HG02642 (cell line): ENCODE results near the gene RPN1.
A peak's percentile ranks its signal among the peaks of the same experiment; 100 is the strongest.
"Not testable (repeated sequence)": the region's sequence is repeated elsewhere in the genome, so short reads cannot be mapped to it uniquely, and the experiment has no call there.

Experiments
- ATAC-seq: cut with Tn5 transposase; IDR thresholded peaks from one replicate; pipeline ENCODE4 v1.9.1; 2021; ENCODE audit warnings: mild to moderate bottlenecking; ENCODE audit not compliant: unreplicated experiment, poor library complexity

The RPN1 gene

DNA sequence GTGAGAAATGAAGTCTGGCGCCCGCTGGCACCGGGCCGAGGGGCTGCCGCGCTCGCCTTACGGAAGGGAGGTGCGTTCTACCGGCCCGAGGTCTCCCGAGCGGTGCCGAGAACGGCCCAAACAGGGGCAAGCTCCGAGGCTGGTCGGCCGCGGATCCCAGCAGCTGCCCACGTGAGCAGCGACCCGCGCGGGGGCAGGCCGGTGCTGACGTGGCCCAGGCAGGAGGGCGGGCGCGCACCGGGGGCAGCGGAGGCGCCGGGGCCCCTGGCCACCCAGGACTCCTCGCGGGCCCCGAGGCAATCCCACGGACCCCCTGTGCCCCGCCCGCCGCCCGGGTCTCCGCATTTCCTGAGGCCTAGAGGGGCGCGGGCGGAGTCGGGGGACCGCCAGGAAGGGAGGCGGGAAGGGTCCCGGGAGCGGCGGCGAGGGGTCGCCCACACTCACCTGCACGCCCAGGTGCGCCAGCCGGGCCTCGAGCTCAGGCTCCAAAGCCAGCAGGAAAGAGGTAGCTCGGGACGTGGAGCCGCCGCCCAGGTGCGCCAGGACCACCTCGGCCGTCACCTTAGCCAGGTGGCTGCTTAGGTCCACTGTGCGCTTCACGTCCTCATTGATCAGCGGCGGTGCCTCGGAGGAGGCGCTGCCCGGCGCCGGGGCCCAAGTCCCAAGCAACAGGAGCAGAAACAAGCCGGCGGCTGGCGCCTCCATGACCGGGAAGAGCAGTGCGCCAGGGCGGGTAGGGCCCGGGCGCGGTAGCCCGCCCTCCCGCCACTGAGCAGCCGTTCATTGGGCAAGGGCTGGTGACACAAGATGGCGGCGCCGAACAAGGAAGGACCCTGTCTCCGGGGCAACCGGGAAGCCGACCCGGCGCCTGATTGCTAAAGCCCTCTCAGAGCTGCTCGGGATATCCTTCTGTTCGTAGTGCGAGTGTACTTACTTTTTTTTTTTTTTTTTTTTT is at the start of gene RPN1:
RPN1 (minus strand) TSS at position 723 of the 955 bp plus-strand sequence; CDS start at position 705, 18 bp downstream.
- ATAC-seq, result peak; percentile 96

DNA sequence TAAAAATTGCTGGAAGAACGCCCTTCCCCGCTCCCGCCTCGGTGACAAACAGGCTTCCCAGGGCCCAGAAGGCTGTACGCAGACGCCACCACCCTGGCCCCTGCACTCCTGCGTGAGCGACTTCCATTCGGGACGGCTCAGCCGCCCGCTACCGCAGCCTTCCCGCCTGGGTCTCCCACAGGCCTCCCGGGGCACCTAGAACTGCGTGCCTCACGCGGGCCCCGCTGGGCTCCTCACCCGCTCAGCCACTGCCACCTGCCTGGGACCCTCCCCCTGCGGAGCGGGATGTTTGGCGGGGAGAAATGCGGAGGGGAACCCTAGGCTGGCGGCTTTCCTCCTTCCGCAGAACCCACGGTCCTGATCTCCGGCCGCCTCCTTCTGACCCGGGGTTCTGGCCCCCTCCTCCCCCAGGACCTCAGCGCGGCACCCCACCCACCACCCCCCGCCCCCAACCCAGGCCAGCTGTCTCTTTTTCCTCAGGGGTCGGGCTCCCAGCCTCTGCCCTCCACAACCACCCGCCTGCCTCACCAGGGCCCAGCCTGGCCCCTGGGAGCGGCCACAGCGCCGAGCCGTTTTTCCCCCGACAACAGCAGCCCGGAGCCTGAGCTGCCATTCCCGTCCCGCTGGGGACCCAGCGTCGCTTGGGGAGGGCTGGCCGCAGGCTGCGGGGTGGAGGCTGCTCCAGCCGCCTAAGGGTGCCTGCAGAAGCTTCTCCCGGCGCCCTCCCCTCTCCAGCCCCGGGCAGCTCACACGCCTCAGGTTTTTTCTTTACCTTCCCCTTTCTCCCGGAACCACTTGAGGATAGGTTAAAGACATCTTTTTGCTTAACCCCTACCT is 47.8 kb upstream of the RPN1 start:
- ATAC-seq, result no peak

DNA sequence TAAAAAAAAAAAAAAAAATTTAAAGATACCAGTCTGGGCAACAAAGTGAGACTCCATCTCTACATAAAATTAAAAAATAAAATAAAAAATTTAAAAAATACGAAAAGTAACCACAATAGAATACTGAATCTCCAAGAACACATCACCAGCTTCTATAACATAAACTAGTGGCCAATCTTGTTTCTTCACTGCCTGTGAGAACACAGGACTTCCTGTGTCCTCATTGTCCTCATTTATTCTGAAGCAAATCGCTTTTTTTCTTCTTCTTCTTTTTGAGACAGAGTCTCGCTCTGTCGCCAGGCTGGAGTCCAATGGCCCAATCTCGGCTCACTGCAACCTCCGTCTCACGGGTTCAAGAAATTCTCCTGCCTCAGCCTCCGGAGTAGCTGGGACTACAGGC is 46.7 kb upstream of the RPN1 start:
- no peak for ATAC-seq

DNA sequence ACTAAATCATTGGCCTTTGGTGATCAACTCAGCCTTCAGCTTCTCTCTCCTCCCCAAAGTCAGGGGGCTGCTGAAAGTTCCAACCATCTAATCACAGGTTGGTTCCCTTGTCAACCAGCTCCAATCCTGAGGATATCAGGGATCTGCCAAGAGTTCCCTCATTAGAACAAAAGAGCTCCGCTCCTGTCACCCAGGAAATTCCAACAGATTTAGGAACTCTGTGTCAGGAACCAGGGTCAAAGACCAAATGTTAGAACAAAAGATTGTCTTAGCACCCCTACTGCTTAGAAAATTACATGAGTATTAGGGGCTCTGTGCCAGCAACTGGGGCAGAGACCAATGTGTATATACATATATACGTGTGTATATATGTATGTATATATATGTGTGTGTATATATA is 43.1 kb upstream of the RPN1 start:
- no peak for ATAC-seq

DNA sequence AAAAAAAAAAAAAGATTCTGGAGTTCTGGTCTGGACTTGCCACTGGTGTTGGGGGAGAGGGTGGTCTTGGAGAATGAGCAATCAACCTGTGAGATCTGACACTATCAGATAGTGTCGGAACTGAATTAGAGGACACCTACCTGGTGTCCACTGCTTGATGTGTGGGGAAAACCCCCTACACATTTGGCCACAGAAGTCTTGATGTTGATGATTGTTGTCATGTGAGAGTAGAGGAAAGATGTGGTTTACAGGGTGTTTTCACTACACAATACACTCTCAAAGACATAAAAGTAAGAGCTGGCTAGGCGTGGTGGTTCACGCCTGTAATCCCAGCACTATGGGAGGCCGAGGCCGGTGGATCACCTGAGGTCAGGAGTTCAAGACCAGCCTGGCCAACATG is 38.4 kb upstream of the RPN1 start:
- no peak for ATAC-seq

DNA sequence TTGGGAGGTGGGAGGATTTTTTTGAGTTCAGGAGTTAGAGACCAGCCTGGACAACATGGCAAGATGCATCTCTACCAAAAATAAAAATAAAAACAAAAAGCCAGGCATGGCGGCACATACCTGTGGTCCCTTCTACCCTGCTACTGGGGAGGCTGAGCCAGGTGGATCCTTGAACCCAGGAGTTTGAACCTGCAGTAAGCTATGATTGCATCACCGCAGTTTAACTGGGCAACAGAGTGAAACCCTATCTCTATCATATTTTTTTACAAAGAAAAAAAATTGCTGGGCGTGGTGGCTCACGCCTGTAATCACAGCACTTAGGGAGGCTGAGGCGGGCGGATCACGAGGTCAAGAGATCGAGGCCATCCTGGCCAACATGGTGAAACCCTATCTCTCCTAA is 35.8 kb upstream of the RPN1 start:
- ATAC-seq, result no peak

DNA sequence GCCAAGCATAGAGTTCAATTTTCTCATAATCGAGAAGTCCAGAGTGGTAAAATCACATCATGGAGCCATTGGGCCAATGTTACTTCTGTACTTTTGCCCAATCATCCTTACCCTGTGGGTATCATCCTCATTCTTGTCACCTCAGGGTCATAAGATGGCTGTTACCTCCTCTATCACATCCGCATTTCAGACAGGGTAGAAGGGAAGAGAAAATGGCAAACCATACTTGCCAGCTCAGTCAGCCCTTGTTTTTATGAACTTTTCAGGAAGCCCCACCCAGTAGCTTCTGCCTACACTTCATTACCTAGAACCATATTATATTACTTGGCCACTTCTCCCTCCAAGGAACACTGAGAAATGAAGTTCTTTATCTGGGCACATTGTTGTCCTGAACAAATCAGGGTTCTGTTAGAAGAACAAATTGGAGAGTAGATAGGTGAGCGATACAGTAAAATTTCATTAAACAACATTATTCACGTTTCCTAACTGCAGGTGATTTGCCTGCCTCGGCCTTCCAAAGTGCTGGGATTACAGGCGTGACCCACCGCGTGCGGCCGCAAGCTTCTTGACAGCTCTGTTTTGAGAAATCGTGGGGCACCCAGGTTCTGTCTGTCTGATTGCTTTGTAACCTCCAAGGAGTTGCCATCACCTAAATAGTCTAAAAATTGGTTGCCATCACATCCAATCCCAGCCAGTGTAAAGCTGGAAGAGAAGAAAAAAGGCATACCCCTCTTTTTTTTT is 34.5 kb upstream of the RPN1 start:
- no peak for ATAC-seq

DNA sequence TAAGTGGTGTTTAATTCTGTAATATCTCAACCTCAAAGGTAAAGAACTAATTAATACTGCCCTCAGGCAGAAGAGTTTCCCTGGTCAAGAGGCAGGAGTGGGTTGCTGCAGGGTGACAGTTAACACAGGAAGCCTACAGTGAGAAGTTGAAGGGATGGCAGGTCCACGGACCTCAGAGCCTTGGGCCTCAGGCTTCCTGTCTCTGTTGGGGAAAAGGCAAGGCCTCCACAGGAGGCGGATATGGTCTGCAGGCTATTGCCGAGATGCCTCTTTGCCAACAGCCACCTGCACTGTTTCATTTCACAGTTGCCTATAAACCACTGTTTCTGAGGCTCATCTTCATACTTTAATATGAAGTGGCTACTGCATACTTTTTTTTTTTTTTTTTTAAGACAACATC is 33.3 kb upstream of the RPN1 start:
- no peak for ATAC-seq

DNA sequence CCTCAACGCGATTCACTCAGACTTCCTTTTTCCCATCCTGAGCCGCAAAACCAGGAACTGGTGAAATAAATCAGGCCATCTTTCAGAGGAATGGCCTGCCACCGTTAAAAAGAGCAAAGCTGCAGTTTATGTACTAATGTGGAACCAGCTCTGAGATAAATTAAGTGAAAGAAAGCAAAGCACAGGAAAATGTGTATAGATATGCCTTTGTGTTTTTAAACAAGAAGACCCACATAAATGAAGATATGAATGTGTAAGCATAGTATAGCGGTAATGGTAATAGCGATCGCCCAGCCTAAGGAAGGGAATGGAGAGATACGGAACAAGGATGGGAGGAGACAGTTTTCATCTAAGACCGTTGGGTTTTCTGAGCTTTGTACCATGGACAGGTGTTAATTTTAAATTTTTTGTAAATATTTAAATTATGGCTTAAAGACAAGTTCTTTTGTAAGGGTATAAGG is 30.8 kb upstream of the RPN1 start:
- ATAC-seq, result no peak

DNA sequence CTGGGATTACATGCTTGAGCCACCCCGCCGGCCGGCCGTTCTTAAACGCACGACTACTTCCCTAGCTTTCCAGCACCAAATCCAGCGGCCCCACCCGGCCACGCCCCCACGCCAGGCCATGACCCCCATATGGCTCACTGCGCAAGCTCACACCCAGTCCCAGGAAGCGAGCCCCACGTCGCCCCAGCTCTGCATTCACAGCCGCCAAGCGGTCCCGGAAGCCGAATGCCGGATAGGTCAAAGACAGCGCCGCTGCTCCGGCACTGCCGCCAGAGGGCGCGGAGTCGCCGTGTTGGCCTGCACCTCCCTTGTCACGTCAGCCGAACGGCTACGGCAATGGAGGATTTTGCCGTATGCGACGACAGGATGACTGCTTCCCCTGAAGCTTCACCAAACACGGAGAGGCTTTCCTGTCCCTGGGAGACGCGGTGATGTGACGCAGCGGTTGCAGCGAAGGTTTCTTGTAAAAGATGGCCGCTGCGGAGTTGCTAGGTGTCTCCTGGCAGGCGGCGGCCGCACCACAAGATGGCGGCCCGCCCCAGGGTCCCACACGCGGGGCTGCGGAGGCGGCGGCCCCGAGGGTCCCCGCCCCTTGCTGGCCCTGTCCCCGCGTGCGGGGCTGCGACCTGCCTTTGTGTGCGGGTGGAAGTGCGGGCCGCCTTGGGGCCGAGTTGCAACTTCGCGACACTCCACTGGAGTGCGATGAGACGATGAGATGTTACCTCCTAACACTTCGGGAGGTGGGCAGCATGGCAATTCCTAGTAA is 30.2 kb upstream of the RPN1 start:
- ATAC-seq, result peak; percentile 94

DNA sequence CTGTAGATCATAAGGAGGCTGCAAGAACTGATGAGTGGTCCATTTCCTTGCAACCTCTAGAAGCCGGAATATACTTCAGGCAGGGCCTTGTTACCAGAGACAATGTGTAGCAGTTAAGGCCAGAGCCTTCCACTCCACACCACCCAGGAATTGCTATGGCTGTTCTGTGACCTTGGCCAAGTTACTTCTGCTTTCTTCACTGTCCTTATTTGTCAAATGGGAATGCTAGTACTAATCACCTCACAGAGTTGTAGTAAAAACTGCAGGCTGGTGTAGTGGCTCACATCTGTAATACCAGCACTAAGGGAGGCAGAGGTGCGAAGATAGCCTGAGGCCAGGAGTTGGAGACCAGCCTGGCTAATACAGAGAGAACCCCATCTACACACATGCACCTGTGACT is 28.7 kb upstream of the RPN1 start:
- ATAC-seq, result no peak

DNA sequence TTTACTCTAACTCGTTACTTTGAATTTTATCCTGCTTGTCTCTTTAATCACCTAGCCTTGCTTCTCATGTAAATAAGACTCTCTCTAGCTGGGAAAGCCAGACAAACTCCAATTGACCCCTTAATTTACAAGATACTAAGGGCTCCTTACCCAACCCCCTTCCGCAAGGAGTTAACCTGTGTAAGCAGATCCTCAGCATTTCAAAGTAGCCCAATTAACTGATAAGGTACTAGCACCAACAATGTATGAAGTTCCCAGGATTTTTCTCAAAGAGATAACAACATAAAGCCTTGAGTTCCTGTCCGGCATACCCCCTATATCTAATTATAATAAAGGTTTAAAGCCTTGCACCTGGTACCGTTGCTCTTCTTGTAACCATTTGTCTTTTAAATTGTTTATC is 25.2 kb upstream of the RPN1 start:
- ATAC-seq, result not testable (repeated sequence)

DNA sequence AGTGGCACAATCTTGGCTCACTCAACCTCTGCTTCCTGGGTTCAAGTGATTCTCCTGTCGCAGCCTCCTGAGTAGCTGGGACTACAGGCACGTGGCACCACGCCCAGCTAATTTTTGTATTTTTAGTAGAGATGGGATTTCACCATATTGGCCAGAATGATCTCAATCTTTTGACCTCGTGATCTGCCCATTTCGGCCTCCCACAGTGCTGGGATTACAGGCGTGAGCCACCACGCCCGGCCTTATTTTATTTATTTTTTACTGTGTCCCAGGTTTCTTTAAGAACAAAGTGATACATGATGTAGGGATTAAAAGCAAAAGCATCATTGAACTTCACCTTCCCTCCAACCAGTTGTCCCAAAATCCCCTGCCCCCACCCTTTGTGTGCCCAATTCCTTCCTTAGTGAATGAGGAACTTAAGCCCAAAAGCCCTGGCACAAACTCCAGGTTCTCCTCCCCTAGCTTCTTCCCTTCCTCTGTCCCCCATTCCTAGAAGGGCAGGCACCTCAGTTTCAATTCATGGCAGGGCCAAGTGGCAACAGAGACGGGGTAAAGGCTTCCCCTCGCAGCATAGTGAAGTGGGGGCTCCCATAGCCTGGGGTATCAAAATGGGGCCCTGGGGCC is 23.7 kb upstream of the RPN1 start:
- ATAC-seq, result no peak

DNA sequence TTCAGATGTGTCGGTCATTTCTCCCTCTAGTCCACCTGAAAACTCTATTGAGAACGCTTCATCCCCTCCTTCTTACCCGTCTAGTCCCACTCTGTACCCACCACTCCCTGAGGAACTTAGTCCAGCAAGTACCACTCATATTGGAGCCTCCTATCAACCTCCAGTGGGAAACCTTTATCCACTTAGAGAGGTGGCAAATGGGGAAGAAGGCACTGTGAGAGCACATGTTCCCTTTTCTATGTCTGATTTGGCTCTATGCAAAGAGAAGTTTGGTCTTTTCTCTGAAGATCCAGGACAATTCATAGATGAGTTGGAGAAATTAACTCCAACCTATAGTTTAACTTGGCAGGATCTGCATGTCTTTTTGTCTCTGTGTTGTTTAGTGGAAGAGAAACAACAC is 17.0 kb upstream of the RPN1 start:
- ATAC-seq, result no peak

DNA sequence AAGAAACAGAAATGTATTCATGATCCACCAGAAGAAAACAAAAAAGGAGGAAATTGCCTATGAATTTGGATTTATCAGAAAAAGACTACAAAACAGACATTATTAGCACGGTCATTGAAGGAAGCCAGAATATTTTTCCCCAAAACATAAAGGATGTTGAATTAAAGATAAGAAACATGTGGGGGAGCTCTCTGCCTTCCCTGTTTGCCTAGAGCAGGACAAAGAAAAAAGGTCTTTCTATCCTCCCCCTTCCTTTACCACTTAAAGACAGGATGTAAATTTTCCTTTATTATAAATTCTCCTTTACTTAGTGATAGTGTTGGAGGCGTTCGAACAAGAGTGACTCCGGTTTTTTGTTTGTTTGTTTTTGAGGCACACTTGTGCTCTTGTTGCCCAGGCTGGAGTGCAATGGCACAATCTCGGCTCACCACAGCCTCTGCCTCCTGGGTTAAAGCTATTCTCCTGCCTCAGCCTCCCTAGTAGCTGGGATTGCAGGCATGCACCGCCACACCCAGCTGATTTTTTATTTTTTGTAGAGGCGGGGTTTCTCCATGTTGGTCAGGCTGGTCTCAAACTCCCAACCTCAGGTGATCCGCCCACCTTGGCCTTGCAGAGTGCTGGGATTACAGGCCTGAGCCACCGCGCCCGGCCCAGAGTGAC is 14.9 kb upstream of the RPN1 start:
- ATAC-seq, result no peak

DNA sequence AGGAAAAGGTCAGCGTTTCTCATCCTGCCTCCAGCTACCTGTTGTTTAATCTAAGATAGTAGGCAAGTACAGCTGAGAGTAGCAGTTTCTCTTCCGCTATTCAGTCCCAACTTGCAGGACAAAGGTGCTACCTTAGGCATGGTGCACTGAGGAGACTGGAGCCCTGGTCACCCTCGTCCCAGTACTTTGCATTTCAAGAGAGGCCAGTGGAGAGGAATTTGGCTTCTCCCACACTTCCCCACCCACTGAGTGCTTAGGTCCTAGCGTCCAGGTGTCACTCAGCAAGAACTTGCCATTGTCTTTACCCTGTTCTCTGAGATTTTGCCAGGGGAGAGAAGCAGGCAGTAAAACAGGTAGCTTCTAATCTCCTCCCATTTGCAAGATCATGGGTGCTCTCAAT is 12.5 kb upstream of the RPN1 start:
- ATAC-seq, result no peak

DNA sequence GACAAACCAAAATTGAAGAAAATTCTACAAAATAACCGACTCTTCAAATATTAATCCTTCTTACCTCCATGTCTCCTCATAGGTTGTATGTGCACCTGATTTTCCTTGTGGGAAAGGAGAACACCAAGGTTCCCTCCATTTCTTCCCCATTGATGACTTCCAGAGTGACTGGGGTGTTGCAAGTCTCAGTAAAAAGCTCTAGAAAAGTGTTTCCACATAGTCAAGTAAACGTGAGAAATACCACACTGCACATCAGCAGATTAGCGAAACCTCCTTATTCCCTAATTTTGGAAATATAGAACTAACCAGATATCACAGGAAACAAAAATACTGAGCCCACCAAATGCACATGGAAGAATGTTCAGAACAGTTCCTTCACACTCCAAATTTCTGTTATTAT is 4.9 kb upstream of the RPN1 start:
- ATAC-seq, result no peak

DNA sequence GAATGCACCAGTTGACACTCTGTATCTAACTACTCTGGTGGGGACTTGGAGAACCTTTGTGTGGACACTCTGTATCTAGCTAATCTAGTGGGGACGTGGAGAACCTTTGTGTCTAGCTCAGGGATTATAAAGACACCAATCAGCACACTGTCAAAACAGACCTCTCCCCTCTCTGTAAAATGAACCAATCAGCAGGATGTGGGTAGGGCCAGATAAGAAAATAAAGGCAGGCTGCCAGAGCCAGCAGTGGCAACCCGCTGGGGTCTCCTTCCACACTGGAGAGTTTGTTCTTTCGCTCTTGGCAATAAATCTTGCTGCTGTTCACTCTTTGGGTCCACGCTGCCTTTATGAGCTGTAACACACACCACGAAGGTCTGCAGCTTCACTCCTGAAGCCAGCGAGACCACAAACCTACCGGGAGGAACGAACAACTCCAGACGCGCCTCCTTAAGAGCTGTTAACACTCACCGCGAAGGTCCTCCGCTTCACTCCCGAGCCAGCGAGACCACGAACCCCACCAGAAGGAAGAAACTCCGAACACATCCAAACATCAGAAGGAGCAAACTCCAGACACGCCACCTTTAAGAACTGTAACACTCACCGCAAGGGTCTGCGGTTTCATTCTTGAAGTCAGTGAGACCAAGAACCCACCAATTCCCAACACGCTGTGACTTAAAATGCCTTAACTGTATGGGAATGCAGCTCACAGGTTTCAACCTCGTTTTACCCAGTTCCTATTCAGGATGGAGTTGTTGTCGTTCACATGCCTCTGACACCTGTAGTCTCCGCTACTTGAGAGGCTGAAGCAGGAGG is 3.6 kb upstream of the RPN1 start:
- not testable (repeated sequence) for ATAC-seq
